Fibroblast of mammary gland (primary cell): ENCODE measurements around the gene C10orf105.

ENCODE experiments used
- DNase-seq: peaks from one replicate; pipeline ENCODE4 v3.0.0-alpha.2; 2010; ENCODE audit warnings: low read depth
- H3K4me3 ChIP-seq: 2 replicates; pipeline ENCODE4 v1.5.1; 2011; ENCODE audit warnings: low read depth, mild to moderate bottlenecking, low read length, moderate library complexity; ENCODE audit not compliant: control insufficient read depth
- CTCF ChIP-seq: conservative IDR thresholded peaks from 2 replicates; pipeline ENCODE4 v1.5.1; 2011; ENCODE audit warnings: low read depth, low read length, inconsistent platforms; ENCODE audit not compliant: control insufficient read depth, insufficient read depth

The C10orf105 gene

GRCh38 chr10:71763352-71764127, 44.0 kb upstream of the C10orf105 start:
- no peak overlapping the region for H3K4me3 ChIP-seq
- peak; percentile 37 for DNase-seq
- no peak for TF ChIP-seq CTCF

- DNase-seq: no peak
- TF ChIP-seq CTCF: no peak
- H3K4me3 ChIP-seq: no peak overlapping the region
These were observed 42.7 kb upstream of the C10orf105 start for GRCh38 chr10:71762324-71762723.

GRCh38 chr10:71761541-71762113, 42.0 kb upstream of the C10orf105 start:
- no peak for TF ChIP-seq CTCF
- DNase-seq: no peak
- H3K4me3 ChIP-seq: no peak overlapping the region

GRCh38 chr10:71761105-71761511, 41.5 kb upstream of the C10orf105 start:
- DNase-seq: no peak
- no peak overlapping the region for H3K4me3 ChIP-seq
- no peak for TF ChIP-seq CTCF

- DNase-seq: no peak
These were observed 37.9 kb upstream of the C10orf105 start for GRCh38 chr10:71757399-71757922.

GRCh38 chr10:71756311-71757191, 37.0 kb upstream of the C10orf105 start:
- no peak for DNase-seq
- no peak overlapping the region for H3K4me3 ChIP-seq
- no peak for TF ChIP-seq CTCF

More at GRCh38 chr10:71757399-71757922, 37.9 kb upstream of the C10orf105 start:
- no peak overlapping the region for H3K4me3 ChIP-seq
- TF ChIP-seq CTCF: no peak
